Measurements from ENCODE around the gene PARD3B. TPM values are rescaled to one million over a fixed set of nuclear protein-coding genes. Genes with fewer than 3 reads are reported as not detected.

PARD3B gene
- total RNA-seq, 1 experiment from 2014 or later = 2.0 TPM

GRCh38 chr2:205361970-205362369, 816.7 kb downstream of the PARD3B start:
- Histone ChIP-seq H3K9me2 (ENCODE audit: insufficient read depth) (no peaks in the 10 kb centered on the region), H3K9ac (ENCODE audit: low read length) (no peak overlapping the region), H3K27ac (ENCODE audit: low read depth, low read length) (no peak overlapping the region), H3K9me3 (ENCODE audit: control insufficient read depth in 1 of 2, insufficient read depth in 1 of 2, low read depth in 1 of 2, low read length in 2 of 2) (no peaks in the 10 kb centered on the region), H3K4me3 (replicated peaks in 1 of 2; ENCODE audit: low read depth in 1 of 2, low read length in 2 of 2) (no peak overlapping the region), H3K27me3 (ENCODE audit: insufficient read depth, low read length) (0 out of 2 replicates have a peak, but pooled peaks cover 8% of the 10 kb centered on the region), H3K4me2 (ENCODE audit: low read length) (no peak overlapping the region), H4K20me1 (ENCODE audit: insufficient read depth) (no peaks in the 10 kb centered on the region), H3K4me1 (ENCODE audit: control insufficient read depth in 1 of 2, insufficient read depth in 2 of 2, low read length in 2 of 2) (no peaks in the 10 kb centered on the region), H2AFZ (ENCODE audit: low read depth, low read length, poor library complexity, severe bottlenecking) (no peak overlapping the region), H3K79me2 (ENCODE audit: insufficient read depth, low read length) (no peaks in the 10 kb centered on the region), H3K36me3 (ENCODE audit: control insufficient read depth in 1 of 2, insufficient read depth in 2 of 2, low read length in 2 of 2) (no peaks in the 10 kb centered on the region)
- ATAC-seq (no peak), DNase-seq (ENCODE audit: low read depth, low spot score) (no peak)
- intact Hi-C loops (cut with micrococcal nuclease) = no loop called here
- POLR2A ChIA-PET = no interaction called here
- TF ChIP-seq TCF7L2 (IDR thresholded peaks at IDR 0.05; ENCODE audit: borderline replicate concordance, extremely low read depth, insufficient read depth, insufficient read length) (no peak), CEBPB (IDR thresholded peaks at IDR 0.05; ENCODE audit: low read depth) (no peak), ZNF274 (IDR thresholded peaks at IDR 0.05; ENCODE audit: low read depth, low read length) (no peak), MAX (IDR thresholded peaks at IDR 0.05) (no peak), SIN3A (IDR thresholded peaks at IDR 0.05; ENCODE audit: low read depth) (no peak), ELF1 (IDR thresholded peaks at IDR 0.05; ENCODE audit: borderline replicate concordance, low read depth) (no peak), ZBTB33 (IDR thresholded peaks at IDR 0.05; ENCODE audit: extremely low read depth, insufficient replicate concordance, low read length) (no peak), EZH2phosphoT487 (IDR thresholded peaks at IDR 0.05; ENCODE audit: borderline replicate concordance) (no peak), SRF (IDR thresholded peaks at IDR 0.05; ENCODE audit: low read depth) (no peak), ZFX (IDR thresholded peaks at IDR 0.05) (no peak), YY1 (IDR thresholded peaks at IDR 0.05; ENCODE audit: extremely low read depth, insufficient replicate concordance, low read depth, low read length) (no peak), POLR2AphosphoS5 (IDR thresholded peaks at IDR 0.05; ENCODE audit: low read depth, low read length) (no peak), POLR2A (IDR thresholded peaks at IDR 0.05; ENCODE audit: borderline replicate concordance, extremely low read depth, insufficient read depth, insufficient read length) (no peak)
- TF ChIP-seq, protein P1, sequence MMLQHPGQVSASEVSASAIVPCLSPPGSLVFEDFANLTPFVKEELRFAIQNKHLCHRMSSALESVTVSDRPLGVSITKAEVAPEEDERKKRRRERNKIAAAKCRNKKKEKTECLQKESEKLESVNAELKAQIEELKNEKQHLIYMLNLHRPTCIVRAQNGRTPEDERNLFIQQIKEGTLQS (IDR thresholded peaks at IDR 0.05) = no peak
- TF ChIP-seq, protein P2, sequence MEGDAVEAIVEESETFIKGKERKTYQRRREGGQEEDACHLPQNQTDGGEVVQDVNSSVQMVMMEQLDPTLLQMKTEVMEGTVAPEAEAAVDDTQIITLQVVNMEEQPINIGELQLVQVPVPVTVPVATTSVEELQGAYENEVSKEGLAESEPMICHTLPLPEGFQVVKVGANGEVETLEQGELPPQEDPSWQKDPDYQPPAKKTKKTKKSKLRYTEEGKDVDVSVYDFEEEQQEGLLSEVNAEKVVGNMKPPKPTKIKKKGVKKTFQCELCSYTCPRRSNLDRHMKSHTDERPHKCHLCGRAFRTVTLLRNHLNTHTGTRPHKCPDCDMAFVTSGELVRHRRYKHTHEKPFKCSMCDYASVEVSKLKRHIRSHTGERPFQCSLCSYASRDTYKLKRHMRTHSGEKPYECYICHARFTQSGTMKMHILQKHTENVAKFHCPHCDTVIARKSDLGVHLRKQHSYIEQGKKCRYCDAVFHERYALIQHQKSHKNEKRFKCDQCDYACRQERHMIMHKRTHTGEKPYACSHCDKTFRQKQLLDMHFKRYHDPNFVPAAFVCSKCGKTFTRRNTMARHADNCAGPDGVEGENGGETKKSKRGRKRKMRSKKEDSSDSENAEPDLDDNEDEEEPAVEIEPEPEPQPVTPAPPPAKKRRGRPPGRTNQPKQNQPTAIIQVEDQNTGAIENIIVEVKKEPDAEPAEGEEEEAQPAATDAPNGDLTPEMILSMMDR (IDR thresholded peaks at IDR 0.05 in 2 of 3, conservative IDR thresholded peaks at IDR 0.05 in 1 of 3; ENCODE audit: borderline replicate concordance in 1 of 3, insufficient read depth in 1 of 3, low read depth in 2 of 3, low read length in 2 of 3) = no peak
- BruUV-seq (replicated peaks) = no TSS peak
- RAD21 ChIA-PET (ENCODE audit: low non-redundant PET in 1 of 2, low total read pairs in 2 of 2, uncharacterized antibody in 2 of 2, unreplicated experiment in 2 of 2) = no interaction called here
- CTCF ChIA-PET = no interaction called here
